HG03139 (cell line): ENCODE measurements around the gene SUMO2.
"Not testable (repeated sequence)": the region's sequence is repeated elsewhere in the genome, so short reads cannot be mapped to it uniquely, and the experiment has no call there.

Experiments used
- ATAC-seq: cut with Tn5 transposase; IDR thresholded peaks from one replicate; pipeline ENCODE4 v1.9.1; 2021; ENCODE audit not compliant: unreplicated experiment

Gene SUMO2

DNA sequence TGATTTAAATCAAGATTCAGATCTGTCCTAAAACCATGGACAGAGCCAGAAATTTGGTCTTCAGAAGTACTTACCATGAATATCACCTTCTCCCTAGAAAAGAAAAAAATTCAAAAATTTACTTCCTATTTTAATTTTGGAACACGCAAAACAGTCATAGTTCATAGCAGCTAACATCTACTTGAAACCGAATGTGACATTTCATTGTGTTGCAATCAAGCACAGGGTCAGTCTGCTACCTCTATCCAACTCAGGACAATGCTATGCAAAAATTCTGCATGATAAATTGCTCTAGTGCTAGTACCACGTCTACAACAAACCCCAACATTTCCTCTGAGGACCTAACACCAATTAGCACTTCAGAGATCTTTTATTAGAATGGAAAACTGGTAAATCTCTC is 36.2 kb downstream of the SUMO2 start:
- no peak for ATAC-seq

GRCh38 chr17:75144816-75145512 is 37.8 kb downstream of the SUMO2 start:
- ATAC-seq: no peak

DNA sequence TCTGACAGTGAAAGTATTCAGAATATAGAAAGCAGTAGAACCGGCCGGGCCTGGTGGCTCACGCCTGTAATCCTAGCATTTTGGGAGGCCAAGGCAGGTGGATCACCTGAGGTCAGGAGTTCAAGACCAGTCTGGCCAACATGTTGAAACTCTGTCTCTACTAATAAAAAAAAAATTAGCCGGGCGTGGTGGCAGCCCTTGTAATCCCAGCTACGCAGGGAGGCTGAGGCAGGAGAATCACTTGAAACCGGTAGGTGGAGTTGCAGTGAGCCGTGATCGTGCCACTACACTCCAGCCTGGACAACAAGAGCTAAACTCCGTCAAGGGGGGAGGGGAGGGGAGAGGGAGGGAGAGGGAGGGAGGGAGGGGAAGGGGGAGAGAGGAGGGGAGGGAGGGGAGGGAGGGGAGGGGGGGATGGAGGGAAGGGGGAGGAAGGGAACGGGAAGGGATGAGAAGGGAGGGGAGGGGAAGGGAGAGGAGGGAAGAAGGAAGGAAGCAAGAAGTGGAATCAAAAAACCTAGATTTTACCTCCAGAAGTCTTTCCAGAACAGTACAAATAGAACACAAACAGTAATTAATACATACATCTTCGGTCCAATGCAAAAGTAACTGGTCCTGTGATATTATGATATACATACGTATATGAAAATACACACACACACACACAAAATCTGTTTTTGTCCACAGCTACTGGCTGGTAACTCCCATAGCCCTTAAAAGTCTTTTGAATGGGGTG is 40.4 kb downstream of the SUMO2 start:
- ATAC-seq: no peak

DNA sequence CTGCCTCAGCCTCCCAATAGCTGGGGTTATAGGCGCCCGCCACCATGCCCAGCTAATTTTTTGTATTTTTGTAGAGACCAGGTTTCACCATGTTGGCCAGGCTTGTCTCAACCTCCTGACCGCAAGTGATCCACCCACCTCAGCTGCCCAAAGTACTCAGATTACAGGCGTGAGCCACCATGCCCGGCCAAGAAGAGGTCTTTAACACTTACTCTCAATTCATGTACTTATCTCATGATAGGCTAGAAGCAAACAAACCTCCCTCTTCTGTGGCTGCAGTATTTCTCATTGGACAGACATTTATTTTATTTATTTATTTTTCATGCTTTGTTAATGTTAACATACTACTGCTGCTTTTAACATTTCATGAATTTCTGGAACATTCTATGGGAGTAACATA is 44.2 kb downstream of the SUMO2 start:
- ATAC-seq: no peak

DNA sequence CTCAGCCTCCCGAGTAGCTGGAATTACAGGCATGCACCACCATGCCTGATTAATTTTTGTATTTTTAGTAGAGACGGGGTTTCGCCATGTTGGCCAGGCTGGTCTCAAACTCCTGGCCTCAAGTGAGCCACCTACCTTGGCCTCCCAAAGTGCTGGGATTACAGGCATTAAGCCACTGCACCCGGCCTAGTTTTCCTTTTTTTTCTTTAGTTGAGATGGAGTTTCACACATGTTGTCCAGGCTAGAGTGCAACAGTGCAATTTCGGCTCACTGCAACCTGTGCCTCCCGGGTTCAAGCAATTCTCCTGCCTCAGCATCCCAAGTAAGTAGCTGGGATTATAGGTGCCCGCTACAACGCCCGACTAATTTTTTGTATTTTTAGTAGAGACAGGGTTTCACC is 45.0 kb downstream of the SUMO2 start:
- not testable (repeated sequence) for ATAC-seq

DNA sequence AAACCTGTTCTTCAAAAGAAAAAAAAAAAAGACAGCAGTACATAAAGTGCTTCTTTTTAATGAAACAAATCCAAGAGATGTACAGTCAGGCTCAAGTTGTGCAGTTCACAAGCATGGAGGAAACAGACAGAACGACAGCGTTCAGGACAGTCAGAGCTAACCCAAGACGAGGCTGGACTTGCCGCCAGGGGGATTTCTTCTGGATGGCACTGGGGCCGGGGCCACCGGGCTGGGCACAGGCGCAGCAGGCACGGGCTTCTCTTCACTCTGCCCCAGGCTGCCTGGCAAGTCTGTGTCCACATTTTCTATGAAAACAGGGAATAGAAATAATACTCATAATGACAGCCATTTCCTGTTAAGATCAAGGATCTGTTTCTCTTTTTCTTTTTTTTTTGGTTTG is 46.8 kb downstream of the SUMO2 start:
- no peak for ATAC-seq

GRCh38 chr17:75135452-75135851 is 47.3 kb downstream of the SUMO2 start:
- ATAC-seq: no peak

- ATAC-seq: not testable (repeated sequence)
These were observed 49.0 kb downstream of the SUMO2 start for GRCh38 chr17:75133607-75134347.

DNA sequence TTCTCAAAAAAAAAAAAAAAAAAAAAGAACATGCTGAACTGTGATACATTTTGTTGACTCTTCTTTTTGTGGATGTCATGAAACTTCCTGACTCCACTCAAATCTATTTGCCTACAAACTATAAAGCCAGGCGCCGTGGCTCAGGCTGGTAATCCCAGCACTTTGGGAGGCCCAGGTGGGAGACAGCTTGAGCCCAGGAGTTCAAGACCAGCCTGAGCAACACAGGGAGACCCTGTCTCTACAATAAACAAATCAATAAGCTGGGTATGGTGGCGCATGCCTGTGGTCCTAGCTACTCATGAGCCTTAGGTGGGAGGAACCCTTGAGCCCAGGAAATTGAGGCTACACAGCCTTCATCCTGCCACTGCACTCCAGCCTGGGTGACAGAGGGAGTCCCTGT is 49.8 kb downstream of the SUMO2 start:
- no peak for ATAC-seq

GRCh38 chr17:75132018-75133000 is 50.5 kb downstream of the SUMO2 start:
- ATAC-seq: not testable (repeated sequence)

DNA sequence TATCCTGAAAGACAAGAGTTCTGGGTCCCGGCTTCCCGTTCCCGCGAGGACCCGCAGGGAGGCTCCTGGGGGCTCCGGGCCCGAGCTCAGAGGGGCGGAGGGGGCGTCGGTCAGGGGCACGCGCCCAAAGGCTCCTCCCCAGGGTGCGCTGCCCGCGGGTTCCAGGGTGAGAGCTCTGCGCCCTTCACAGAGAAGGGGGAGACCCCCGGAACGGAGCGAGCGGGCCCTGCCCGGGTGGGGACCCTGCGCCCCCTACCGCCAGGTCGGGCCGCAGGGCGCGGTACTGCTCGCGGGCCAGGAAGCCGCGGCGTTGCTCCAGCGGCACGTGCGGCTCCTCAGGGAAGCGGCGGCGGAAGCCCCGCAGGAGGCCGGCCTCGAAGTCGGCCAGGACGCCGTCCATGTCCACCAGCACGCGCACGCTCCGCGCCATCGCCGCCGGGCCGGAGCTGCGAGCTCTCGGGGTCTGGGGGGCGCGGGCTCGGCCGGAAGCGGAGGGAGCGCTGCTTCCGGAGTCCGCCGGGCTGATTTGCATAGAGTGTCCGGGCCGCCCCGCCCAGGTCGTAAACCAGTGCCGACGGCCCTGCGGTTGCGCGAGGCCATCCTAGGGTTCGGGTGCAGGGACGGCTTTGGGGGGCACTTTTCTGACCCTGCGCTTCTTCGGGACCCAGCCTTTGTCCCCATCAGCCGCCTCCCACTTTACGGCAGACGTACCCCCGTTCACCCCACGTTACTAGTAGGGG is 51.3 kb downstream of the SUMO2 start, which contains the start of gene NT5C:
NT5C (minus strand) TSS at position 465 of the 740 bp plus-strand sequence; CDS start at position 430, 35 bp downstream.
- peak; percentile 76 for ATAC-seq

DNA sequence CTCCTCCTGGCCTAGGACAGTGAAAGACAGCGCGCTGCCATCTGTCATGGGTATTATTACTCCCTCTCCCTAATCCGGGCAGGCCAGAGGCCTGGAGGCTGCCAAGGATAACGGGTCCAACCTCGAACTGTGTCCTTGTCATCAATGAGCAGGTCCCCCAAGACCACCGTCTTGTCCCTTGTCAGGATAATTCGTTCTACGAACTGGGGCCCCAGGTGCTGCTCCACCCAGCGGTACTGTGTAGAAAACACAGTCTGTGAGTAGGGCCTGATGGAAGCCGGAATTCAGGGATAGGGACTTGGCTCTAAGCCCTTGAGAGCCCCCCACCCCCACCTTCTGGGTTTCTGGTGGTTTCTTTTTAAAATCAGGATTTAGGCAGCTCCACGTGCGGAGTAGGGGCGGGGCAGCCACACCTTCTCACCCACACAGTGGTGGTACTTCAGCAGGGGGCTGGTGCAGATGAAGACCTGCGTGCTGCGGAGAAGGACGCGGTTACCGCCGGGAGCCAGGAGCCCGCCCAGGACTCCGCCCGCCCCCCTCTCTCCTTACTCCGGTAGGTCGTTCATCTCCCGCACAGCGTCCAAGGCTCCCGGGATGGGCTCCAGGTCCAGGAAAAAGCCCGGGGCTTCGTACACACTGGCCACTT is 52.0 kb downstream of the SUMO2 start:
- no peak for ATAC-seq

GRCh38 chr17:75130059-75130631 is 52.6 kb downstream of the SUMO2 start:
- no peak for ATAC-seq

DNA sequence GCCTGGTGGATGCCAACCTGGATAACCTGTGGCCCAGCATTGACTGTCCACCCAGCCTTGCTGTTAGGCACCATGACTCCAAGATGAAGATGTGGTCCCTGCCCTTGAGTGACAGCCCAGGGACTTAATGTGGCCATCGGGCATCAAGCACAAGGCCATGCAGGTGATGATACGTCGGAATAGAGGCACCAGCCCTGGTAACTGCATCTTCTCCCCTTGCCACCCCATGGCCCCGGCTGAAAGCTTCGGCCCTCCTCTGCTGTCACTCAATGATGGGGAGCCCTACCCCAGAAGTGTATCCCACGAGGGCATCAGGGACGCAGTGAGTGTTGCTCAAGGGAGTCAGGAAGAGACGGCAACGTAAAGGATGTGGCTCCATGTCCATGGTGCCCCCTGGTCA is 53.2 kb downstream of the SUMO2 start:
- no peak for ATAC-seq

GRCh38 chr17:75128694-75129505 is 53.9 kb downstream of the SUMO2 start:
- ATAC-seq: no peak

DNA sequence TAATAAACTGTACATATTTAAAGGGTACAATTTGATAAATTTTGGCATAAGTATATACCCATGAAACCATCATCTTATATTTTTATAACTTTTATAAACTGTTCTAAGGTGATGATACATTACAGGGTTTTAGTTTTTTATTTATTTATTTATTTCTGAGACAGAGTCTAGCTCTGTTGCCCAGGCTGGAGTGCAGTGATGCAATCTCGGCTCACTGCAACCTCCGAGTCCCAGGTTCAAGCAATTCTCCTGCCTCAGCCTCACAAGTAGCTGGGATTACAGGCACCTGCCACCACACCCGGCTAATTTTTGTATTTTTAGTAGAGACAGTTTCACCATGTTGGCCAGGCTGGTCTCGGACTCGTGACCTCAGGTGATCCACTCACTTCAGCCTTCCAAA is 54.8 kb downstream of the SUMO2 start:
- ATAC-seq: not testable (repeated sequence)

GRCh38 chr17:75126954-75127353 is 55.8 kb downstream of the SUMO2 start:
- no peak for ATAC-seq

DNA sequence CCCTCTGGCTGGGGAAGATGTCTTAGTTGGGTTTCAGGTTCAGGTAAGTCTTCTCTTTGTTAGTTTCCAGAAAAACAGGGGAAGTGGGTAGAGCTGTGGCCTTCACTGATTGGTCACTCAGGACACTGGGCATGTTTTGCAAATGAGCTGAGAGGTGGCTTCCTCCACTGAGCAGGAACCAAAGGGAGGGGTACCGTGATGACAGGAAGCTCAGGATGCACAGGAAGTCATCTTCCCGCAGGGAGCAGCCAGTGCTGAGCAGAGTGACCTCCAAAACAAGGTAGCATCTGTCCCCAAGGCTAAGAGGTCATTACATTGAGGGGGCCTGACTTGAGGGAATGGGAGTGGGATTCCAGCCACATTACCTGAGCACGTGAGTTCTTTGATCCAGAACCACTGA is 56.8 kb downstream of the SUMO2 start:
- ATAC-seq: no peak
